GM23248 (cell line): ENCODE data around the gene CXCR1. TPM values are rescaled to one million over a fixed set of nuclear protein-coding genes. Genes with fewer than 3 reads are reported as not detected.

Experiments used
- polyA plus RNA-seq: library from polyadenylated mRNA; unstranded; fragments of >200 nt; fragmentation: Nextera tagmentation; extraction: Ambion mirVana; gene quantifications from 2 replicates; pipeline ENCODE4 v1.2.1, GENCODE V29; 2016
- total RNA-seq: library from RNA; depleted of rRNA; stranded (reverse); fragments of >200 nt; shearing (Covaris generic); gene quantifications from 2 replicates; pipeline ENCODE4 v1.2.3, GENCODE V29; 2014; rRNA removed

CXCR1 gene
- total and polyA plus RNA-seq, 2 experiments from 2014 or later = not detected

Other genes starting within 250 kb of the CXCR1 start
- gene TNS1, start 164.0 kb downstream of the CXCR1 start, total RNA-seq = 99.3 and 104 TPM in 2 replicates
- 78.6 and 81.6 TPM in 2 replicates for gene TNS1, start 164.0 kb downstream of the CXCR1 start, polyA plus RNA-seq
- not detected in 2 replicates for gene RUFY4, start 97.7 kb downstream of the CXCR1 start, total RNA-seq
- gene RUFY4, start 97.7 kb downstream of the CXCR1 start, polyA plus RNA-seq = not detected in 2 replicates
- not detected in 2 replicates for gene CXCR2, start 40.9 kb downstream of the CXCR1 start, total RNA-seq
- gene CXCR2, start 40.9 kb downstream of the CXCR1 start, polyA plus RNA-seq = not detected in 2 replicates
- gene ARPC2, start 50.2 kb upstream of the CXCR1 start, total RNA-seq = 568 and 644 TPM in 2 replicates
- gene ARPC2, start 50.2 kb upstream of the CXCR1 start, polyA plus RNA-seq = 837 and 851 TPM in 2 replicates
- gene GPBAR1, start 94.1 kb upstream of the CXCR1 start, total RNA-seq = not detected in 2 replicates
- 0.14 TPM in 1 of 2 replicates, not detected in the other for gene GPBAR1, start 94.1 kb upstream of the CXCR1 start, polyA plus RNA-seq
- 117 and 191 TPM in 2 replicates for gene AAMP, start 103.2 kb upstream of the CXCR1 start, total RNA-seq
- 112 and 114 TPM in 2 replicates for gene AAMP, start 103.2 kb upstream of the CXCR1 start, polyA plus RNA-seq
- 22.8 and 28.6 TPM in 2 replicates for gene PNKD, start 103.6 kb upstream of the CXCR1 start, total RNA-seq
- gene PNKD, start 103.6 kb upstream of the CXCR1 start, polyA plus RNA-seq = 79.3 and 82.7 TPM in 2 replicates
- gene TMBIM1, start 125.5 kb upstream of the CXCR1 start, total RNA-seq = 178 and 214 TPM in 2 replicates
- gene TMBIM1, start 125.5 kb upstream of the CXCR1 start, polyA plus RNA-seq = 164 and 166 TPM in 2 replicates
- not detected in 2 replicates for gene CATIP, start 189.9 kb upstream of the CXCR1 start, total RNA-seq
- gene CATIP, start 189.9 kb upstream of the CXCR1 start, polyA plus RNA-seq = not detected in 2 replicates
- gene SLC11A1, start 215.3 kb upstream of the CXCR1 start, total RNA-seq = not detected in 2 replicates
- gene SLC11A1, start 215.3 kb upstream of the CXCR1 start, polyA plus RNA-seq = 0.13 and 0.16 TPM in 2 replicates
- gene CTDSP1, start 232.9 kb upstream of the CXCR1 start, total RNA-seq = 82.7 and 119 TPM in 2 replicates
- gene CTDSP1, start 232.9 kb upstream of the CXCR1 start, polyA plus RNA-seq = 28.5 and 31.0 TPM in 2 replicates